HG03196 (cell line): ENCODE data around the gene SMIM41.

Experiments
- ATAC-seq: cut with Tn5 transposase; IDR thresholded peaks from one replicate; pipeline ENCODE4 v1.9.1; 2021; ENCODE audit not compliant: unreplicated experiment

SMIM41 gene

GRCh38 chr12:52120951-52121823 is 41.7 kb downstream of the SMIM41 start:
- ATAC-seq, result no peak

DNA sequence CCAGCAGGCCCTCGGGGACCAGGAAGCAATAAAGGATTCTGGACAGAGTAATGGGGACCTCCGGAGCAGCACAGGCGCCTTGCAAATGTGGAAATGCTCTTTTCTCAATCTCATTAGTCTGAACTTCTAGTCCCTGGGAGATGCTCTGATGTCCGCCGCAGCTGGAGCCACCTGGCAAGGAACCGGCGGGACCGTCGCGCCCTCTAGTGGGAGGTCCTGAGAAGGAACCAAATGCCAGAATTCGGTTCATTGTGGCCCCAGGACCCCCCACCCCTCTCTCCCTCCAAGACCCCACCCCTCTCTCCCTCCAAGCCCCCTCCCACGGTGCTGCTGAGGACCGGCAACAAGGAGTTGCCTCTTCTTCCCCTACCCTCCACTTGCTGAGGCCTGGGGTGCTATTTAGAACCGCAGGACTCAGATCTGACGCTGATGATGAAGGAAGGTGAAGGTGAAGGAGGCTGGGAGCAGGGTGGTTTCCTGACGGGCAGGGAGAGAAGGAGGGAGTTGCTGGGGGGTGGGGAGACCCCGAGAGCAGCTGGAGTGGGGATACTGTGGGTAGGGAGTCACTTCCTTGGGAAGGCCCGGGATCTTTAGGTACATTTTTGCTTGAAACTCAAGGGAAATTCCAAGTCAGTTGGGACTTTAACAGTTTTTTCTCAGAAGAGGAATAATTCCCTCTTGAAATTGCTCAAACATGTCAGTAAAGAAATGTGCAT is 42.5 kb downstream of the SMIM41 start:
- ATAC-seq, result no peak

- no peak for ATAC-seq
These were observed 43.0 kb downstream of the SMIM41 start for GRCh38 chr12:52122540-52122871.

DNA sequence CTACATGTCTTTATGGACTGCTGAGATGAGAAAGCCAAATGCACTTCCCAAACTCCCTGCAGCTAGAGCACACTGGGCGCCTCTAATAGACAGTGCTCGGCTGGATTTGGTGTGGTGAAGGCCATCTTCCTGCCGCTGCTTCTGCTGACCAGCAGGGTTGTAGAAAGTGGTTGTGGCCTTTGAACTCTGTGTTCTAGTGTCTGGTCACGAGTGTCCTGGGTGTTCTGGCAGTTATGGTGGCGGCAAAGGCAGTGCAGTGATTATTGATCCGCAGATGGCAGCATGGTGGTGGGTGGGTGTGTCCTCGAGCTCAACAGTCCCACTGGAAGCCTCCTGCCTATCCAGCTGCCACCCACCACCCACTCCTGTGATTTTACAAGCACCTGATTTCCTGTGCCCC is 43.4 kb downstream of the SMIM41 start:
- no peak for ATAC-seq

DNA sequence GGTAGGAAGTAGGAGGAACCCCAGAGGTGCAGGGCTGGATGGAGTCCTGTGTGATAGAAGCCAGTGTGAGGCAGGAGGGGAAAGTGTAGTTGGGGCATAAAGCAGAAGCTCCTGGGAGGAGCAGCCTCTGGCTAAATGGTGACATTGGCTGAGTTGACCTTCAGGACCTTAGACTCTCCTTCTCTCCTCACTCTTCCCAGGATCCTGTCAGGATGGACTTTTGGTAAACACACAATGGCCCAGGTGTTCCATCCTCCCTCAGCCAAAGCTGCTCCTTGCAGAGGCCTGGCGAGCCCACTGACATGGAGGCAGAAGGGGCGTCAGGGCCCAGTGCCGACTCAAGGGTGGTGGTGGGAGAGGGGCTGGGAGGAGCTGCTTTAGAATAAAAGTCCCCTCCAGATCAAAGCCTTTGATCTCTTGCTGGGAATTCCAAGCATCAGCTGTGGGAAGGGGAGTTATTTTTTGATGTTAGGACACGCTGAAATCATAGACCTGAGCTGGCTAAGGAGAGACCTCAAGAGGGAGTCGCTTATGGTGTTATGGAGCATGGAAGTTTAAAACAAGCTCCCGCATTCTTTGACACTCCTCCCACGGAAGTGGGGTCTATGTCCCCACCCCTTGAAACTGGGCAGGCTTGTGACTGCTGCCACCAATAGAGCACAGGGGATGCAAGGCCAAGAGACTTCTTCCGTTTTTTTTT is 44.1 kb downstream of the SMIM41 start:
- no peak for ATAC-seq

- no peak for ATAC-seq
These were observed 46.0 kb downstream of the SMIM41 start for GRCh38 chr12:52125476-52125900.

DNA sequence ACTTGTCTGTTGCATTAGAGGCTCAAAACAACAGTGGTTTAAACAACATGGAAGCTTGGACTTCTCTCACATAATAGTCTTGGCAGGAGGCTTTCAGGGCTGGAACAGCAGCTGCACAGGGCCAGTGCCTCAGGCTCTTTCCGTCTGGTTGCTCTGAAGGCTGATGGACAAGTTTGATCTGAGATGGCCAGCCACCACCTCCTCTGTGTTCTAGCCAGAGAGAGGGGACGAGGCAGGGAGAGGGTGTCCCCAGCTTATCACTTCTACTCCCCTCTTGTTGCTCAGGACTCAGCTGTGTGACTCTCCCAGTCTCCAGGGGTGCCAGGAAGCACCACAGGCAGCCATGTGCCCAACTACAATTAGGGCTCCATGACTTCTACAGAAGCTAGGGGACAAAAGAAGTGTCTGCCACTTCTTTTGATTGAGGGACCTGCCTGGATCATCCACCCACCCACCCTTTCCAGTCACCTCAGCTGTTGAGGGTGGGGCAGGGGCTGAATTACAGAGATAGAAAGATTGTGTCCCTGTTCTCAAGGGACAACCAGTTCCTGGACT is 46.6 kb downstream of the SMIM41 start:
- ATAC-seq, result no peak

GRCh38 chr12:52126605-52127578 is 47.4 kb downstream of the SMIM41 start:
- ATAC-seq, result no peak

- ATAC-seq, result no peak
These were observed 48.4 kb downstream of the SMIM41 start for GRCh38 chr12:52127683-52128450.

GRCh38 chr12:52130711-52131110 is 51.2 kb downstream of the SMIM41 start:
- ATAC-seq, result no peak

GRCh38 chr12:52132754-52133161 is 53.3 kb downstream of the SMIM41 start:
- ATAC-seq, result no peak

DNA sequence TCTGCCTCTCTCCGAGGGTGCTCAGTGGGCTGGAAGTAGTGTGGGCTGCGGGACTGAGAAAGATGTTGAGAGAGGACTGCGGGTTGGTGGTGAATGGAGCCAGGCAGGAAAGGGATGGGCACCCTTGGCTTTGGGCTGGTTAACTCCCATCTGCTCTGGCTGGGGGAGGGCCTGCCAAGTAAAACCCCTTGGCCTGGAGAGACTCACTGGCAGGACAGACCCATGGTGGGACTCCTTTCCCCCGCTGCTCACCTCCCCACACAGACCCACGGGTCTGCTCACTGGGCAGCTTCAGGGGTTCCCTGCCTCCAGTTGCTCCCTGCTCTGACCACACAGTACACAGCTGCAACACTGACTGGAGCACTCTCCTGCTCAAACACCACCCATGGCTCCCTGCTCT is 58.2 kb downstream of the SMIM41 start:
- ATAC-seq, result no peak

GRCh38 chr12:52139147-52139546 is 59.6 kb downstream of the SMIM41 start:
- no peak for ATAC-seq

DNA sequence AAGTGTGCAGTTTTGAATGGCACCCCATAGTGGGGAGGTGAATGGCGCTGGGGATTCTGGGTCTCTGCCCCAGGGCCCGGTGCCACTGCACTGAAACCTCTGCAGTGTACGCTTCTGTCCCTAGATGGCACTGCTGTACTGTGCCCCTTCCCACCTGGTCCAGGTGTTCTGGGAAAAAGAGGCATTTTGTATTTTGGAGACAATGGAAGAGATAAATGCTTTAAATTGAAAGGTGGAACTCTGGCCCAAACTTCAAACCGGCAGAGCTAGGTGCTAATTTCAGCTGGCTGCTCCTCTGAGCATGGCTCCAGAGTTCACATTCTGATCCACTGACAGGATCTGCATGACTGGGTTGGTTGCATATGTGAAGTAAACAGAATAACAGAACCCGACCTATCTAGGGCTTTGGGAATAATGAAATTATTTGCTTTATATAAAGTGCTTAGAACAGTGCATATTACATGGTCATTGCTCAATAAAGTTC is 60.1 kb downstream of the SMIM41 start:
- ATAC-seq, result no peak

DNA sequence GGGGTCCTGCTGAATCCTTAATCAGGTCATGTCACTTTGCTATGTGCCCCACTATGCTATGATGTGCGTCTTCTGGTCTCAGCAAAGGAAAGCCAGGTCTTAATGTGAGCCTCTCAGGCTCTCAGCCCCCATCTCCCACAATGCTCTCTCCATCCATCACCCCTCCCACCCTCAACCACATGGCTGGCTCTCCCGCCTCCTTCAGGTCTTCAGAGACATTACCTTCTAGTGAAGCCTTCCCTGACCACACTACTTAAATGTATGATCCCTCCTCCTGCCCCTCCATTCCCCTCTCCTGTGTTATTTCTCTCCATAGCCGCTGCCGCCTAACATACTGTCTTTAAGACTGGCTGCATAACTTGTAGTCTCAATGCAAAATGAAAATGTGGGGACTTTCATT is 61.8 kb downstream of the SMIM41 start:
- ATAC-seq, result no peak

DNA sequence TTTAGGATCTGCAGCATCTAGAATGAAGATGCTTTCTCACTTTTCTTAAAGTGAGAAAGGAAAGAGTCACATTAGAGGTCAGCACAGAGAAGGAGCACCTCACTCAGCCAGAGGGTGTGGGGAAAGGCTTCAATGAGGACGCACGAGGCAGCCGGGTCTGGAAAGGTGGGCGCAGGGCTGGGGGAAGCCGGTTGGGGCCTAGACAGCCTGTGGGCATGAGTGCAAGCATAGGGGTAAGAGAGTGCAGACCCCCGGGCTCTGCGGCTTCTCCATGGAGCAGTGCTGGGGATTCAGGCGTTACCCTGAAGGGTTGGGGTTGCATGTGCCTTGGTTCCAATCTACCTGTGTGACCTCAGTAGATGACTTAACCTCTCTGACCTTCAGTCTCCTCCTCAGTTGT is 62.4 kb downstream of the SMIM41 start:
- no peak for ATAC-seq

DNA sequence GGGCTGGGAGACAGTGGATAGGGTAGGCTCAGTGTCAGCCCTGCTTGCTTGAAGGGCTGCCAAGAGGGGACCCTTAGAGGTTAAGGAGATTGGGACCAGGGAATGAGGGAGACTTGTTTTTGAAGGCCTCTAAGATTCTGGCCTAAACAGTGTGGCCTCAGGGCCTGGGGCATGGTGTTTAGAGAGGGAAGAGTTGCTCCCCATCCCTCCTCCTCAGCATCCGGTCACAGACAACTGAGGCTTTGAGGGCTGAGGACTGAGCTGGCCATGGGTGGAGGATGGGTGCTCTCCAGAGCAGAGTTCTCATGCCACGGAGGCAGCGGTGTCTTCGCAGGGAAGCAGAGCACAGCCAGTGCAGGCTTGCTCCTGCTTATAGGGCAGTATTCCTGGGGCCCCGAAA is 62.9 kb downstream of the SMIM41 start:
- no peak for ATAC-seq

DNA sequence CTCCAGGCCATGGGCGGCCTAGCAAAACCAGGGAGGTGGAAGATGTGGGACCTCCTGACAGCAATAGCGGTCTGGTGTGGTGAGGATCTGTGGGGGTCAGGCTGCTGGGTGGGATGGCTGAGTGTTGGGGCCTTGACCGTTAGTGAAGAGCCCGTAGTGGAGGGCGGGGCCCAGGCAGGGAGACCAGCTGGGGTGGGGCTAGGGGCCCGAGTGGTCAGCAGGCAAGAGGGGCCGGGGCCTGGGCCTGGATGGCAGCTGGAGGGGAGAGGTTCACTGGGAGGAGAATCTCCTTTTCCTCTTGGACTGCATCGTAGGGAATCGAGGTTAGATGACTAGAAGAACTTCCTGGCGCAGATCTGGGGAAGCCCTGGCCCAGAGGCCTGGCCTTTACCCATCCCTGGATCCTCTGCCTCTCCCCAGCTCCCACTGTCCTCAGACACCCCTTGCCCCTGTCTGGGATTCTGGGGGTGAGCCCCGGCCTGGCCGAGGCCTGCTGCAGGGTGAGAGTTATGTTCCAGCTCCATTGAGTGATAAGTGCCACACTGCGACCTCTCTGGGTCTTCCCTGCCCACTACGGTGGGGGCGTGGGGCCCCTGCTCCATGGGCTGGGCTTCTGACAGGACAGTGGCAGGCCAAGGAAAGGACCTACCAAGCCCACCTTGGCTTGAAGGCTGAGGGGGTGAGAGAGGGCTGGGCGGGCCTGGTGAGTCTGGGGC is 65.2 kb downstream of the SMIM41 start:
- no peak for ATAC-seq
